GM13977 (cell line): ENCODE data around the gene PRDM7.
"Not testable (repeated sequence)": the region's sequence is repeated elsewhere in the genome, so short reads cannot be mapped to it uniquely, and the experiment has no call there.

Experiments
- DNase-seq: peaks from one replicate; pipeline ENCODE4 v3.0.0; 2012; ENCODE audit warnings: low spot score
- CTCF ChIP-seq: IDR thresholded peaks from 2 replicates; pipeline ENCODE4 v1.5.1; 2012; ENCODE audit warnings: mild to moderate bottlenecking, control low read depth; ENCODE audit not compliant: insufficient read depth; ENCODE audit errors: extremely low read depth, missing control alignments
- in situ Hi-C: fragments of 300-500 bp; cut with MboI; formaldehyde crosslinking; loops from one replicate; pipeline ENCODE4 v1.12.0; 2022; ENCODE audit warnings: low sequenced_read_pairs, low pct_unique_long_range_greater_than_20kb, mixed read lengths, inconsistent platforms; ENCODE audit not compliant: unreplicated experiment

Gene PRDM7

DNA sequence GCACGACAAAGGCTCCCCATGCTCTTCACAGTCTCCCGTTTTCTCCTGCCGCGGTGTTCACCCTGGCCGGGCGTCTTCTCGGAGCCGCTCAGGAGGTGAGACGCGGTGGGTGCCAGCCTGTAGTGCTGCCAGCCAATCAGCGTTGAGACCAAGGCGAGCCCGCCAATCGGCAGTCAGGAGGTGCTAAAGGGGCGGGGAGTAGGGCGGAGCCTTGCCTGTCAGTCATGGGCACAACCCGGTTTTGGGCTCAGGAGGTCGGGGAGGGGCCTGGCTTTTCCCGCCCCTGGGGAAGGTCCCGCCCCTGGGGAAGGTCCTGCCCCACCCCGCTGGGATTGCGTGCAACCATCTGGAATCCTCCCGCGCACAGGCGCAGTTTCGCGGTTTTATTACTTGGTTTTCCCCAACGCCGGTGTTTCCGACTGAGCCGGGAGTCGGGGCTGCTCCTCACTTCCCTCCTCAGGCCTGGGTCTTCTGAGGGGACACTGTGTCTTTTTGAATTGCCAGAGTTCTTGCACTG, at the start of gene PRDM7:
Gene PRDM7, minus strand, starts transcription at position 92 of the 517 bp plus-strand sequence. CDS start 1,421 bp downstream, outside the sequence.
- TF ChIP-seq CTCF, result no peak
- in situ Hi-C loops, result no loop called here
- peak; percentile 94 for DNase-seq

GRCh38 chr16:90121846-90122245, 44.7 kb upstream of the PRDM7 start:
- DNase-seq, in situ Hi-C loops: not testable (repeated sequence)

DNA sequence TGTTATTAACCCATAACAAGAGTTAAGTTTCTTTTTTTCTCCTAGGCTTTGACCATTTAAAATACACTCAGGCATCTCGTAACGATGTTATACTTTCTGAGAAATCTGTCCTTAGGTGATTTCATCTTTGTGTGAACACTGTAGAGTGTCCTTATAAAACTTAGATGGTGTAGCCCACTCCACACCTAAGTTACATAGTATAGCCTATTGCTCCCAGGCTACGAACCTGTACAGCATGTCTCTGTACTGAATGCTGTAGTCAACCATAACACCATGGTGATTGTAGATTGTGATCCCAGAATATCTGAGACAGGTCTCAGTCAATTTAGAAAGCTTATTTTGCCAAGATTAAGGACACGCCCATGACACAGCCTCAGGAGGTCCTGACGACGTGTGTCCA, 30.5 kb upstream of the PRDM7 start:
- DNase-seq, in situ Hi-C loops: not testable (repeated sequence)

- DNase-seq, in situ Hi-C loops: not testable (repeated sequence)
Measured at GRCh38 chr16:90107060-90107459, 29.9 kb upstream of the PRDM7 start.

GRCh38 chr16:90106271-90106670, 29.1 kb upstream of the PRDM7 start:
- DNase-seq, in situ Hi-C loops: not testable (repeated sequence)

DNA sequence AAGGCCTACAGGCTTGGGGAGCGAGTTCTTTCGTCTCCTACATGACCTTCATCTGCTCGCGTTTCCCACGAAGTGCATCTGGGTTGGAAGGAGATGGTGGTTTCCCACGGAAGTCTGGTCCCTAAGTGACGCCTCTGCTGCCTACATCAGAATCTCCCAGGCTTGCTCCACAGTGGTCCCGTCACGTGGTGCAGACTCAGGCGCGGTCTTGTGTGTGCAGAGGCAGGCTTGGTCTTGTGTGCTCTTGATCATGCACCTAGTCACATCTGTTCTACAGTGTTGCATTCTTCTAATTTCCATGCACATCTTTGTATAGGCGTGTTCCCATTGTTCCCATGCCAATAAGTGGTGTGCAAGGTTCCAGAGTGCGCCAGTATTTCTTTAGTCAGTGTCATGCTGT, 27.6 kb upstream of the PRDM7 start:
- DNase-seq, in situ Hi-C loops: not testable (repeated sequence)

- in situ Hi-C loops, DNase-seq: not testable (repeated sequence)
Measured at GRCh38 chr16:90102086-90102884, 25.2 kb upstream of the PRDM7 start.

DNA sequence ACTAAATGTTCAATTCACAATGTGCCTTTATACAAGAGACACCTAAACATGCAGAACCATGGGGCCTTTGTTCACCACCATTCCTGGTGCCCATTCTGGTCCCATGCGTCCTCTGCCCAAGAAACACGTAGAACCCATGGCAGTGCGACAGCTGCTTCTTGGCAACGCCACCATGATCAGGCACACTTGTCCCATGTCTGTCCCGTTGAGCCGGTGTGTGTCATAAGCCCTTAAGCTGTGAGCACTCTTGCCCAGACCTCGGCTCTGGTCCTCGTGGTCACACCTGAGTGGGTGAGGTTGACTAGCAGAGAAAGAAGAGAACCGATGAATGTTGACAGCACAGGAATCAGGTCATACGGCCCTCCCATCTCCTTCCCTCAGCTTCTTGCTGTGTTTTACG, 24.2 kb upstream of the PRDM7 start:
- DNase-seq, in situ Hi-C loops: not testable (repeated sequence)

DNA sequence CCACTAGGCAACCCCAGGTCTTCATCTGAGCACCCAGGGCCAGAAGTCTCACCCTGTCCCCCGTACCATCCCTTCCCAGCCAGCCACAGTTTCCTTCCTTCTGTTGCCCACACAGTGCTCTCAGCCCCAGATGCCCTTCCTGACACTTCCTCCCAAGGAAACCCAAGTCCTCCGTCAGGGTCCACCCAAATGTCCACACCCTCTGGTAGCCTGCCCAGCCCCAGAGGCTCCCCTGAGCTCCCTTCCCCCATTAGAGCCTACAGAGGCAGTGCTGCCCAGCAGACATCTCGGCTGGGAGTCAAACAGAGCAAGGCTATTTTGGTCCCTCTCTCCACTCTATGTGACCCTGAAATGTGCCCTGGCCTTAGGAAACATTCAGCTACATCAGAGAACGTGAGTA, 23.7 kb upstream of the PRDM7 start:
- in situ Hi-C loops, DNase-seq: not testable (repeated sequence)

GRCh38 chr16:90100229-90100628, 23.1 kb upstream of the PRDM7 start:
- DNase-seq, in situ Hi-C loops: not testable (repeated sequence)

- DNase-seq, in situ Hi-C loops: not testable (repeated sequence)
Measured at GRCh38 chr16:90098936-90099335, 21.8 kb upstream of the PRDM7 start.

DNA sequence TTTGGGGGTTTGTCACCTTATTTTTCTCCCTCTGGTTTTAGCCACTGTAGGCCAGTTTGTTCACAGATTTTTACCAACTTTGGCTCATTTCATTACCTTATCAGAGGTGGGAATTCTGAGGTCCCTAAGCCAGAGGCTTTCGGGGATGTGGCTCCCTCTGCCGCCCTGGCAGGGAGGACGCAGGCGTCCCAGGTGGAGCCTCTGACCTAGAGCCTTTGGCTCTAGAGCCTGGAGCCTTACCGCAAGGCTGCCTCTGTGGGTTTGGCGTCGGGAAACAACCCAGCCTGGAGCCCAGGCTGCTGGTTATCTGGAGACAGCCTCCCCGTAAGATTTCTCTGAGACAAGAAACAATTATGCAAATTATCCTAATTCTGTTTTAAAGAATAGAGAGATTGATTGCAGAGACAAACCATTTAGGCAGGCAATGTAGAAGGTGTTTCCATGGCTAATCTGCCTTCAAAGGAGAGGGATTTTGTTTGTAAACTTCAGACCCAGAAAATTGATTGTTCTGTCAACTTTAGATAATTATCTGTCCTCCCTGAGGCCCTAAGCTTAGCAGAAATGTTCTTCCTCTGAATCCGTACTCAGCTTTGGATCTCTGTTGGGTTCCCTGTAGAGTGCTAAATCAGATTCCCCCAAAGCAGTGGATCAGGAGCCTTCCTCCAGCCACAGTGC, 20.0 kb upstream of the PRDM7 start:
- in situ Hi-C loops, DNase-seq: not testable (repeated sequence)

GRCh38 chr16:90094791-90095190, 17.7 kb upstream of the PRDM7 start:
- in situ Hi-C loops, result not testable (repeated sequence)

DNA sequence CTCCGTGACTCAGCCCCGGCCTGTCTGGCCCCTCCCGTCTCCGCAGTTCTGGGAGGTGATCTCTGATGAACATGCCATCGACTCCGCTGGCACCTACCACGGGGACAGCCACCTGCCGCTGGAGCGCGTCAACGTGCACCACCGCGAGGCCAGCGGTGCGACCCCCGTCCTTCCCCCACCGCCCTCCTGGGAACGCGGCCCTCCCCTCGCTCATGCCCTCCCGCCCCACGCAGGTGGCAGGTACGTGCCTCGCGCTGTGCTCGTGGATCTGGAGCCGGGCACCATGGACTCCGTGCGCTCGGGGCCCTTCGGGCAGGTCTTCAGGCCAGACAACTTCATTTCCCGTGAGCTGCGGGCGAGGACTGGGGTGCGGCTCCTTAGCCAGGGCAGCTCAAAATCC, 17.2 kb upstream of the PRDM7 start:
- DNase-seq, in situ Hi-C loops: not testable (repeated sequence)

More at GRCh38 chr16:90094791-90095190, 17.7 kb upstream of the PRDM7 start:
- not testable (repeated sequence) for DNase-seq

DNA sequence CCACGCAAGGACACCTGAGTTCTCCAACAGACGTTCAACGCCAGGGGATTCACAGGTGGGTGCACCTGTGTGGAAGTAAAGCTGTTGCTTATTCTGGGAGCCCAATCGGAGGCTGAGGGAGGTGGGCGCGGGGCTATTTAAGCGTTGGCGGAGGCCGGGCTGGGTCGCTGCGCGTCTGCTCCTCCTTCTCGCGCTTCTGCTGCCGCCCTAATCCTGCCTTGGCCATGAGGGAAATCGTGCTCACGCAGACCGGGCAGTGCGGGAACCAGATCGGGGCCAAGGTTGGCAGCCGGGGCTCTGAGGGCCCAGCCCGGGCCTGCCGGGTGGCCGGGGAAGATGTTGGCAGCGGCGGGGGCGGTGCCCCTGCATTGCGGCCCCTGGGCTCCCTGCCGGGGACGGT, 16.7 kb upstream of the PRDM7 start:
- in situ Hi-C loops, DNase-seq: not testable (repeated sequence)

GRCh38 chr16:90092781-90093180, 15.7 kb upstream of the PRDM7 start:
- DNase-seq, in situ Hi-C loops: not testable (repeated sequence)
